WTC11 (cell line): ENCODE results near the gene TIMM50. TPM values are rescaled to one million over a fixed set of nuclear protein-coding genes. Genes with fewer than 3 reads are reported as not detected.

Experiments
- ATAC-seq: fragments of 200-7000 bp; cut with Tn5 transposase; 2 replicates; pipeline ENCODE4 v1.10.0; 2021; ENCODE audit warnings: mild to moderate bottlenecking, moderate library complexity
- CTCF ChIA-PET: fragments of 300-600 bp; sonication (Branson Sonifier 250); formaldehyde crosslinking; loops from one replicate; lab custom pipeline; 2021; ENCODE audit warnings: antibody characterized with exemption; lab: Charles Lee
- POLR2A ChIA-PET: fragments of 350-600 bp; sonication (Branson Sonifier 250); formaldehyde crosslinking; loops from one replicate; lab custom pipeline; 2021; ENCODE audit warnings: antibody characterized with exemption; lab: Charles Lee
- DNase-seq: peaks from one replicate; pipeline ENCODE4 v3.0.0; 2021; ENCODE audit warnings: low spot score
- H3K27ac Mint-ChIP-seq: 2 replicates; pipeline ENCODE4 v1.8.0; 2021; ENCODE audit warnings: mixed read lengths
- H3K27me3 Mint-ChIP-seq: 2 replicates; pipeline ENCODE4 v1.8.0; 2021; ENCODE audit warnings: low read depth, mild to moderate bottlenecking, moderate library complexity, mixed read lengths
- H3K36me3 Mint-ChIP-seq: 2 replicates; pipeline ENCODE4 v1.8.0; 2021; ENCODE audit warnings: mixed read lengths
- H3K4me1 Mint-ChIP-seq: 2 replicates; pipeline ENCODE4 v1.8.0; 2022; ENCODE audit warnings: mixed read lengths
- H3K4me3 Mint-ChIP-seq: 2 replicates; pipeline ENCODE4 v1.8.0; 2021; ENCODE audit warnings: mild to moderate bottlenecking, moderate library complexity, mixed read lengths
- H3K9me3 Mint-ChIP-seq: 2 replicates; pipeline ENCODE4 v1.8.0; 2021; ENCODE audit warnings: mixed read lengths
- ELF4 ChIP-seq: sonication (generic); formaldehyde crosslinking; IDR thresholded peaks from 2 replicates; pipeline ENCODE4 v1.8.1; 2022; ENCODE audit warnings: low read depth, mild to moderate bottlenecking, moderate library complexity, missing genetic modification reagents
- GABPB1 ChIP-seq: sonication (generic); formaldehyde crosslinking; IDR thresholded peaks from 2 replicates; pipeline ENCODE4 v1.8.1; 2023; ENCODE audit warnings: mild to moderate bottlenecking, missing genetic modification reagents
- NR2C2 ChIP-seq: sonication (generic); formaldehyde crosslinking; IDR thresholded peaks from 2 replicates; pipeline ENCODE4 v1.8.0; 2022; ENCODE audit warnings: mild to moderate bottlenecking, missing genetic modification reagents
- OVOL2 ChIP-seq: fragments of 250-450 bp; sonication (Bioruptor Pico); IDR thresholded peaks from 2 replicates; pipeline ENCODE4 v1.9.0; 2021; ENCODE audit warnings: mild to moderate bottlenecking, borderline replicate concordance
- TEAD4 ChIP-seq: sonication (generic); formaldehyde crosslinking; IDR thresholded peaks from 2 replicates; pipeline ENCODE4 v1.8.0; 2022; ENCODE audit warnings: mild to moderate bottlenecking, missing genetic modification reagents
- ZNF219 ChIP-seq: sonication (generic); formaldehyde crosslinking; IDR thresholded peaks from 2 replicates; pipeline ENCODE4 v1.8.0; 2023; ENCODE audit warnings: missing genetic modification reagents, mild to moderate bottlenecking, borderline replicate concordance
- ZNF416 ChIP-seq: fragments of 250-450 bp; sonication (Bioruptor Pico); IDR thresholded peaks from 2 replicates; pipeline ENCODE4 v1.9.0; 2021; ENCODE audit warnings: mild to moderate bottlenecking, inconsistent platforms
- total RNA-seq: library from RNA; stranded (reverse); gene quantifications from 3 replicates; pipeline ENCODE4 v1.2.3, GENCODE V29; 2021
- TF ChIP-seq, protein P1 (sequence below): sonication (generic); formaldehyde crosslinking; IDR thresholded peaks from 2 replicates; pipeline ENCODE4 v1.8.1; 2022; ENCODE audit warnings: low read depth, mild to moderate bottlenecking, moderate library complexity, missing genetic modification reagents, borderline replicate concordance
- TF ChIP-seq, protein P2 (sequence below): sonication (generic); formaldehyde crosslinking; IDR thresholded peaks from 2 replicates; pipeline ENCODE4 v1.8.1; 2023; ENCODE audit warnings: mild to moderate bottlenecking, missing genetic modification reagents, borderline replicate concordance
- TF ChIP-seq, protein P3 (sequence below): sonication (generic); formaldehyde crosslinking; IDR thresholded peaks from 2 replicates; pipeline ENCODE4 v1.8.0; 2022; ENCODE audit warnings: mild to moderate bottlenecking, missing genetic modification reagents
- TF ChIP-seq, protein P4 (sequence below): sonication (generic); formaldehyde crosslinking; IDR thresholded peaks from 2 replicates; pipeline ENCODE4 v1.8.0; 2022; ENCODE audit warnings: mild to moderate bottlenecking, missing genetic modification reagents
- TF ChIP-seq, protein P5 (sequence below): fragments of 250-450 bp; sonication (Bioruptor Pico); IDR thresholded peaks from 2 replicates; pipeline ENCODE4 v1.8.0; 2021; ENCODE audit warnings: mild to moderate bottlenecking

The TIMM50 gene
- total RNA-seq, 1 experiment from 2014 or later, result 154 TPM

DNA sequence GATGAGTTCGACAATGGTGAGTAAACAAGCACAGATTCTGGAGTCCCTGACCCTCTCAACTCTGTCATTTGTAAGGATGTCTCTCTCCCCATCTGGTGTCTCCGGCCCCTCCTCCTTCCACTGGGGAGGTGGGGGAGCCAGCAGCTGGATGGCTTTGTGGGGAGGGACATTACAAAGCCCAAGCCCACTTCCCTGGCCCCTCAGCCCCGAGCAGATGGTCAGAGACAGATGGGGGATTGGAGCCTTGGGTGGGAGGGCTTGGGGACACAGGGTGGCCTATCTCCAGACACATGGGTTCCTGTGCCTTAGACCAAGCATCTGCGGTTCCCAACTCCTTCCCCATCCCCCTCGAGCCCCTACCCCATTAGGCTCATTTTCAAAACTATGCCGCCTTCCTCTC, 2.5 kb downstream of the TIMM50 start:
- ATAC-seq (no peak), DNase-seq (no peak)
- Mint-ChIP-seq H3K4me1 (peaks cover 18% of the 10 kb centered on the region), H3K4me3 (peak overlapping the region; percentile 20; the same call in 1 of the 2 replicates), H3K27ac (no peak overlapping the region; the same call in 1 of the 2 replicates), H3K27me3 (no peaks in the 10 kb centered on the region), H3K36me3 (peaks cover 32% of the 10 kb centered on the region), H3K9me3 (no peaks in the 10 kb centered on the region)
- POLR2A ChIA-PET, result no interaction called here
- CTCF ChIA-PET, result no interaction called here
- TF ChIP-seq, protein P1, sequence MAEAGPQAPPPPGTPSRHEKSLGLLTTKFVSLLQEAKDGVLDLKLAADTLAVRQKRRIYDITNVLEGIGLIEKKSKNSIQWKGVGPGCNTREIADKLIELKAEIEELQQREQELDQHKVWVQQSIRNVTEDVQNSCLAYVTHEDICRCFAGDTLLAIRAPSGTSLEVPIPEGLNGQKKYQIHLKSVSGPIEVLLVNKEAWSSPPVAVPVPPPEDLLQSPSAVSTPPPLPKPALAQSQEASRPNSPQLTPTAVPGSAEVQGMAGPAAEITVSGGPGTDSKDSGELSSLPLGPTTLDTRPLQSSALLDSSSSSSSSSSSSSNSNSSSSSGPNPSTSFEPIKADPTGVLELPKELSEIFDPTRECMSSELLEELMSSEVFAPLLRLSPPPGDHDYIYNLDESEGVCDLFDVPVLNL (CRISPR knock-in tag), result no peak
- TF ChIP-seq, protein P2, sequence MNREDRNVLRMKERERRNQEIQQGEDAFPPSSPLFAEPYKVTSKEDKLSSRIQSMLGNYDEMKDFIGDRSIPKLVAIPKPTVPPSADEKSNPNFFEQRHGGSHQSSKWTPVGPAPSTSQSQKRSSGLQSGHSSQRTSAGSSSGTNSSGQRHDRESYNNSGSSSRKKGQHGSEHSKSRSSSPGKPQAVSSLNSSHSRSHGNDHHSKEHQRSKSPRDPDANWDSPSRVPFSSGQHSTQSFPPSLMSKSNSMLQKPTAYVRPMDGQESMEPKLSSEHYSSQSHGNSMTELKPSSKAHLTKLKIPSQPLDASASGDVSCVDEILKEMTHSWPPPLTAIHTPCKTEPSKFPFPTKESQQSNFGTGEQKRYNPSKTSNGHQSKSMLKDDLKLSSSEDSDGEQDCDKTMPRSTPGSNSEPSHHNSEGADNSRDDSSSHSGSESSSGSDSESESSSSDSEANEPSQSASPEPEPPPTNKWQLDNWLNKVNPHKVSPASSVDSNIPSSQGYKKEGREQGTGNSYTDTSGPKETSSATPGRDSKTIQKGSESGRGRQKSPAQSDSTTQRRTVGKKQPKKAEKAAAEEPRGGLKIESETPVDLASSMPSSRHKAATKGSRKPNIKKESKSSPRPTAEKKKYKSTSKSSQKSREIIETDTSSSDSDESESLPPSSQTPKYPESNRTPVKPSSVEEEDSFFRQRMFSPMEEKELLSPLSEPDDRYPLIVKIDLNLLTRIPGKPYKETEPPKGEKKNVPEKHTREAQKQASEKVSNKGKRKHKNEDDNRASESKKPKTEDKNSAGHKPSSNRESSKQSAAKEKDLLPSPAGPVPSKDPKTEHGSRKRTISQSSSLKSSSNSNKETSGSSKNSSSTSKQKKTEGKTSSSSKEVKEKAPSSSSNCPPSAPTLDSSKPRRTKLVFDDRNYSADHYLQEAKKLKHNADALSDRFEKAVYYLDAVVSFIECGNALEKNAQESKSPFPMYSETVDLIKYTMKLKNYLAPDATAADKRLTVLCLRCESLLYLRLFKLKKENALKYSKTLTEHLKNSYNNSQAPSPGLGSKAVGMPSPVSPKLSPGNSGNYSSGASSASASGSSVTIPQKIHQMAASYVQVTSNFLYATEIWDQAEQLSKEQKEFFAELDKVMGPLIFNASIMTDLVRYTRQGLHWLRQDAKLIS, result no peak
- TF ChIP-seq, protein P3, sequence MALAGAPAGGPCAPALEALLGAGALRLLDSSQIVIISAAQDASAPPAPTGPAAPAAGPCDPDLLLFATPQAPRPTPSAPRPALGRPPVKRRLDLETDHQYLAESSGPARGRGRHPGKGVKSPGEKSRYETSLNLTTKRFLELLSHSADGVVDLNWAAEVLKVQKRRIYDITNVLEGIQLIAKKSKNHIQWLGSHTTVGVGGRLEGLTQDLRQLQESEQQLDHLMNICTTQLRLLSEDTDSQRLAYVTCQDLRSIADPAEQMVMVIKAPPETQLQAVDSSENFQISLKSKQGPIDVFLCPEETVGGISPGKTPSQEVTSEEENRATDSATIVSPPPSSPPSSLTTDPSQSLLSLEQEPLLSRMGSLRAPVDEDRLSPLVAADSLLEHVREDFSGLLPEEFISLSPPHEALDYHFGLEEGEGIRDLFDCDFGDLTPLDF (CRISPR knock-in tag), result no peak

DNA sequence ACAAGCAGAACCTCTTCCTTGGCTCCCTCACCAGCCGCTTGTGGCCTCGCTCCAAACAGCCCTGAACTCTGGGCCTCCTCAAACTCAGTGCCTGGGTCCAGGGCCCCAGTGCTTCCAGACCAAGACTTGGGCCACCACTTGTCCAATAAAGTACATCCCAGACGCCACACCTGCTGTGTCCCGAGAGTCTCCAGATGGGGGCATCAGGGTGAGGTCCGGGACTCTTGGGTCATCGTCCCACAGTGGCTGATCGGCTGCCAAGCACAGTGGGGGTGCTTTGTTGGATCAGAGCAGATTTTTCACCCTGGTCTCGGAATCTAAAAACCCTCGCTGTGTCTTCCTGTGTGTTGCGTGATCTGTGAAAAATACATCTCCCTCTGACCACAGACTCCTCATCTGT, 9.1 kb downstream of the TIMM50 start:
- DNase-seq (no peak), ATAC-seq (peak; percentile 37)
- ChIA-PET POLR2A (no interaction called here), CTCF (interaction anchor here (1.5 kb wide), 1 partner anchor 13 kb away, joined by 5 read pairs; no protein-coding TSS in a partner anchor)
- TF ChIP-seq OVOL2 (CRISPR knock-in tag) (no peak), NR2C2 (CRISPR knock-in tag) (no peak)
- TF ChIP-seq, protein P4, sequence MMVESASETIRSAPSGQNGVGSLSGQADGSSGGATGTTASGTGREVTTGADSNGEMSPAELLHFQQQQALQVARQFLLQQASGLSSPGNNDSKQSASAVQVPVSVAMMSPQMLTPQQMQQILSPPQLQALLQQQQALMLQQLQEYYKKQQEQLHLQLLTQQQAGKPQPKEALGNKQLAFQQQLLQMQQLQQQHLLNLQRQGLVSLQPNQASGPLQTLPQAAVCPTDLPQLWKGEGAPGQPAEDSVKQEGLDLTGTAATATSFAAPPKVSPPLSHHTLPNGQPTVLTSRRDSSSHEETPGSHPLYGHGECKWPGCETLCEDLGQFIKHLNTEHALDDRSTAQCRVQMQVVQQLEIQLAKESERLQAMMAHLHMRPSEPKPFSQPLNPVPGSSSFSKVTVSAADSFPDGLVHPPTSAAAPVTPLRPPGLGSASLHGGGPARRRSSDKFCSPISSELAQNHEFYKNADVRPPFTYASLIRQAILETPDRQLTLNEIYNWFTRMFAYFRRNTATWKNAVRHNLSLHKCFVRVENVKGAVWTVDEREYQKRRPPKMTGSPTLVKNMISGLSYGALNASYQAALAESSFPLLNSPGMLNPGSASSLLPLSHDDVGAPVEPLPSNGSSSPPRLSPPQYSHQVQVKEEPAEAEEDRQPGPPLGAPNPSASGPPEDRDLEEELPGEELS (CRISPR knock-in tag), result no peak
- Mint-ChIP-seq H3K27me3 (no peaks in the 10 kb centered on the region), H3K4me1 (peaks cover 12% of the 10 kb centered on the region), H3K9me3 (no peaks in the 10 kb centered on the region), H3K36me3 (peaks cover 37% of the 10 kb centered on the region), H3K27ac (peak overlapping the region; percentile 76), H3K4me3 (no peak overlapping the region)

DNA sequence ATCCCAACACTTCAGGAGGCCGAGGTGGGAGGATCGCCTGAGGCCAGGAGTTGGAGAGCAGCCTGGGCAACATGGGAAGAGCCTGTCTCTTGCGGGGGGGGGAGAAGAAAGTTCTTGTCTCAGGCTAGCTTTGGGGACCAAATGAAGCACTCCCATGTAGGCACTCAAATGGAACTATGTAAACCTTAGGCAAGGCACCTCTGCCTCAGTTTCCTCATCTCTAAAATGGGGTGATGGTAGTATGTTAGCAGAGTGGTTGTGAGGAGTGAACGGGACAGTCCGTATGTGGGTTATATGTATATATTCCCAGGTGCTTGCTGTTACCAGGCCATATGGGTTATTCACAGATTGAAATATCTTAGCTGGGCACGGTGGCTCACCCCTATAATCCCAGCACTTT, 11.6 kb downstream of the TIMM50 start:
- Mint-ChIP-seq H3K4me3 (no peak overlapping the region), H3K27me3 (no peaks in the 10 kb centered on the region), H3K27ac (no peak overlapping the region), H3K36me3 (peaks cover 20% of the 10 kb centered on the region), H3K4me1 (peaks cover 21% of the 10 kb centered on the region), H3K9me3 (no peaks in the 10 kb centered on the region)
- ATAC-seq (no peak), DNase-seq (no peak)
- TF ChIP-seq ZNF416 (CRISPR knock-in tag) (no peak), ZNF219 (no peak), ELF4 (CRISPR knock-in tag) (no peak), NR2C2 (CRISPR knock-in tag) (no peak), TEAD4 (CRISPR knock-in tag) (no peak), GABPB1 (CRISPR knock-in tag) (no peak)
- TF ChIP-seq, protein P3 (CRISPR knock-in tag), result no peak
- TF ChIP-seq, protein P5, sequence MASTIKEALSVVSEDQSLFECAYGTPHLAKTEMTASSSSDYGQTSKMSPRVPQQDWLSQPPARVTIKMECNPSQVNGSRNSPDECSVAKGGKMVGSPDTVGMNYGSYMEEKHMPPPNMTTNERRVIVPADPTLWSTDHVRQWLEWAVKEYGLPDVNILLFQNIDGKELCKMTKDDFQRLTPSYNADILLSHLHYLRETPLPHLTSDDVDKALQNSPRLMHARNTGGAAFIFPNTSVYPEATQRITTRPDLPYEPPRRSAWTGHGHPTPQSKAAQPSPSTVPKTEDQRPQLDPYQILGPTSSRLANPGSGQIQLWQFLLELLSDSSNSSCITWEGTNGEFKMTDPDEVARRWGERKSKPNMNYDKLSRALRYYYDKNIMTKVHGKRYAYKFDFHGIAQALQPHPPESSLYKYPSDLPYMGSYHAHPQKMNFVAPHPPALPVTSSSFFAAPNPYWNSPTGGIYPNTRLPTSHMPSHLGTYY (CRISPR knock-in tag), result no peak
- CTCF ChIA-PET, result interaction anchor here (0.6 to 1.2 kb wide), 2 partner anchors 14 to 18 kb away, joined by 3 to 4 read pairs; no protein-coding TSS in a partner anchor
- POLR2A ChIA-PET, result interaction anchor here (0.7 kb wide), 1 partner anchor 80 kb away, joined by 5 read pairs; no protein-coding TSS in a partner anchor
